Gastroesophageal sphincter (tissue), 4 donors: ENCODE data around the gene BMP3. TPM values are rescaled to one million over a fixed set of nuclear protein-coding genes. Genes with fewer than 3 reads are reported as not detected.

Experiments used
- ATAC-seq: fragments of 150-250 bp; one replicate; pipeline ENCODE4 v1.9.1; 2016; ENCODE audit warnings: mild to moderate bottlenecking, moderate library complexity
- H3K27ac ChIP-seq, 4 donors: fragments of 200-600 bp; sonication (generic) in 3 of 4; 1 replicate in 3 of 4; 2 replicates in 1 of 4; pipeline ENCODE4 v1.5.1; 2016 to 2019
- H3K27me3 ChIP-seq: fragments of 200-600 bp; sonication (generic); one replicate; pipeline ENCODE4 v1.5.1; 2019
- H3K36me3 ChIP-seq, 2 donors: fragments of 200-600 bp; sonication (generic); one replicate each; pipeline ENCODE4 v1.5.1; 2019; ENCODE audit warnings: control low read depth in 1 of 2
- H3K4me1 ChIP-seq, 3 donors: fragments of 200-600 bp; sonication (generic); 1 replicate in 2 of 3; 2 replicates in 1 of 3; pipeline ENCODE4 v1.5.1; 2016 to 2019; ENCODE audit warnings: control low read depth in 2 of 3
- H3K4me3 ChIP-seq, 2 donors: fragments of 200-600 bp; sonication (generic); one replicate each; pipeline ENCODE4 v1.5.1; 2019; ENCODE audit warnings: mild to moderate bottlenecking in 1 of 2, moderate library complexity in 1 of 2
- H3K9me3 ChIP-seq, 3 donors: fragments of 200-600 bp; sonication (generic); one replicate each; pipeline ENCODE4 v1.5.1; 2017 to 2019; ENCODE audit warnings: control low read depth in 2 of 3
- EP300 ChIP-seq: sonication (generic); formaldehyde crosslinking; IDR thresholded peaks from one replicate; pipeline ENCODE4 v1.6.1; 2017; ENCODE audit warnings: antibody characterized with exemption, mild to moderate bottlenecking
- POLR2A ChIP-seq, 2 donors: fragments of 450-650 bp; IDR thresholded peaks; one replicate each; pipeline ENCODE4 v1.6.1; 2017; ENCODE audit warnings: antibody characterized with exemption in 2 of 2, mild to moderate bottlenecking in 2 of 2, moderate library complexity in 1 of 2
- POLR2AphosphoS5 ChIP-seq: sonication (generic); formaldehyde crosslinking; IDR thresholded peaks from one replicate; pipeline ENCODE4 v1.6.1; 2017; ENCODE audit warnings: antibody characterized with exemption
- WGBS, 2 donors: methylation state at CpG; one replicate each; pipeline ENCODE4 v1.1.5; 2018; ENCODE audit warnings: low coverage in 1 of 2; 5-methylcytosine and 5-hydroxymethylcytosine counted together
- total RNA-seq, 4 donors: library from RNA; depleted of rRNA; stranded (reverse); fragments of >200 nt; gene quantifications; one replicate each; pipeline ENCODE4 v1.1.0, GENCODE V29; 2016
- TF ChIP-seq, protein P1 (sequence below), 4 experiments: fragments of 200-600 bp in 2 of 4; fragments of 450-650 bp in 2 of 4; sonication (generic) in 1 of 4; IDR thresholded peaks; one replicate each; pipeline ENCODE4 v1.5.1; 2017 to 2019; ENCODE audit warnings: antibody characterized with exemption in 4 of 4, mild to moderate bottlenecking in 2 of 4, moderate library complexity in 2 of 4

BMP3 gene
- total RNA-seq, 4 donors from 2014 or later, result 8.2 to 24.5 (median 17.5) TPM

DNA sequence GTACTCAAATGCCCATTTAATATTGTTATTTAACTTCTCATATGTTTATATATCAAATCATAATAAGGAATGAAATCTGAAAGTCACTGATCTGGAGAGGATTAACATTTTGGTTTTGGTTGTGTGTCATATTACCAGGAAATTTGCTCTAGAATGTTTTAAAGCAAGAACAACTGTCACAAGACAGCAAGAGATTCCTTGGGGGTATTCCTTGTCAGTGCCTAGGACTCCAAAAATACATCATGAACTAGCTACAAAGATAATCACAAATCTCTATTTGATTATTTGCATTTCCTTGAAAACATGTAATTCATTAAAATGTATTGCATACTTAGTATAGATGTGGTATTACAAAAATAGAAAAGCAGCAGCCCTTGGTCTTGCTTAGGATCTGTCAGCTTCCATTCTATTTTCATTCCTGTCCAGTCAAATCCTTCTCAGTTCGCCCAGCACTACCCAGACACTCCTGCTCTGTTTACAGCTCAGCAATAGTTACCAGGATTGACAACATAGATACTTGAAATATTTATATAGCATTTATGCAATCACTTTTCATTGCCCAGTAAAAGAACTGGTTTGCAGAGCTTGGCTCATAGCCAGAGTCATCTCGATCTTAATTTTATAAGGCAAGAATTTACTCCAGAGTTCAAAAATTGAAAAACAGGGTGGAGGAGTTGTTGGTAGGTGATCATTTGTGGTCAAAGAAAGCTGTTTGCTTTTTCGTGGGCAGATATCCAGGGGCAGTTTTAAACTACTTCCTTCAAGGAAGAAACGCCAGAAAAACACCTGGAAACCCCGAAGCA lies 9.2 kb upstream of the BMP3 start:
- no peak overlapping the region for H3K27ac ChIP-seq
- H3K27me3 ChIP-seq, result no peaks in the 10 kb centered on the region
- no peaks in the 10 kb centered on the region for H3K9me3 ChIP-seq
- no peak overlapping the region for H3K4me3 ChIP-seq
- H3K4me1 ChIP-seq, result peaks cover 0 to 16% (median 0%) of the 10 kb centered on the region in 3 donors
- H3K36me3 ChIP-seq, result no peaks in the 10 kb centered on the region
- no peak for ATAC-seq
- TF ChIP-seq, protein P1, sequence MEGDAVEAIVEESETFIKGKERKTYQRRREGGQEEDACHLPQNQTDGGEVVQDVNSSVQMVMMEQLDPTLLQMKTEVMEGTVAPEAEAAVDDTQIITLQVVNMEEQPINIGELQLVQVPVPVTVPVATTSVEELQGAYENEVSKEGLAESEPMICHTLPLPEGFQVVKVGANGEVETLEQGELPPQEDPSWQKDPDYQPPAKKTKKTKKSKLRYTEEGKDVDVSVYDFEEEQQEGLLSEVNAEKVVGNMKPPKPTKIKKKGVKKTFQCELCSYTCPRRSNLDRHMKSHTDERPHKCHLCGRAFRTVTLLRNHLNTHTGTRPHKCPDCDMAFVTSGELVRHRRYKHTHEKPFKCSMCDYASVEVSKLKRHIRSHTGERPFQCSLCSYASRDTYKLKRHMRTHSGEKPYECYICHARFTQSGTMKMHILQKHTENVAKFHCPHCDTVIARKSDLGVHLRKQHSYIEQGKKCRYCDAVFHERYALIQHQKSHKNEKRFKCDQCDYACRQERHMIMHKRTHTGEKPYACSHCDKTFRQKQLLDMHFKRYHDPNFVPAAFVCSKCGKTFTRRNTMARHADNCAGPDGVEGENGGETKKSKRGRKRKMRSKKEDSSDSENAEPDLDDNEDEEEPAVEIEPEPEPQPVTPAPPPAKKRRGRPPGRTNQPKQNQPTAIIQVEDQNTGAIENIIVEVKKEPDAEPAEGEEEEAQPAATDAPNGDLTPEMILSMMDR (IDR thresholded peaks at IDR 0.05), result no peak
- TF ChIP-seq POLR2A (IDR thresholded peaks at IDR 0.05) (no peak), POLR2AphosphoS5 (no peak), EP300 (no peak)
- 22 to 26% methylated on average over 5 of the region's 5 CpGs for WGBS, 2 donors

DNA sequence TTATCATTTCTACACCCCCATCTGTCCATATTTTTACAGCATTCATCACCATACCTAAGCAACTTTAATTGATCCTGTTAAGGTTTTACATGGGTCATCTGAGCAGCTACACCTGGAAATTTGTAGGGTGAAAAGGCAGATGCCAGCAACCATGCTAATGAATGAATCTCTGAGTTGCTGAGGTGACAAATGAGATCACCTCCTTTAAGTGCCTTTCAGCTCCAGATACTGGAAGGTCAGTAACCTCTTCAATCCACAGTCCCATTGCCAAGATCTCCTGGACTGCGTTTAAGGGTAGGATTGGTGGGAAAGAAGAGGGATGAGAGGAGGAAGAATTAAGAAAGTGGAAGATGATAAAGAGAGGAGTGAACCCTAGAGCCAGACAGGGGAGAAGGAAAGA lies 8.5 kb upstream of the BMP3 start:
- no peaks in the 10 kb centered on the region for H3K36me3 ChIP-seq
- H3K9me3 ChIP-seq, result no peaks in the 10 kb centered on the region
- H3K27me3 ChIP-seq, result no peaks in the 10 kb centered on the region
- WGBS, 2 donors, result 33% methylated on average over 1 of the region's 1 CpG; no CpG with 5 or more reads in 1 of the 2 donors
- H3K27ac ChIP-seq, result no peak overlapping the region
- H3K4me1 ChIP-seq, result peaks cover 0 to 16% (median 0%) of the 10 kb centered on the region in 3 donors
- TF ChIP-seq, protein P1 (IDR thresholded peaks at IDR 0.05), result no peak
- TF ChIP-seq EP300 (no peak), POLR2AphosphoS5 (no peak), POLR2A (IDR thresholded peaks at IDR 0.05) (no peak)
- H3K4me3 ChIP-seq, result no peak overlapping the region
- no peak for ATAC-seq

DNA sequence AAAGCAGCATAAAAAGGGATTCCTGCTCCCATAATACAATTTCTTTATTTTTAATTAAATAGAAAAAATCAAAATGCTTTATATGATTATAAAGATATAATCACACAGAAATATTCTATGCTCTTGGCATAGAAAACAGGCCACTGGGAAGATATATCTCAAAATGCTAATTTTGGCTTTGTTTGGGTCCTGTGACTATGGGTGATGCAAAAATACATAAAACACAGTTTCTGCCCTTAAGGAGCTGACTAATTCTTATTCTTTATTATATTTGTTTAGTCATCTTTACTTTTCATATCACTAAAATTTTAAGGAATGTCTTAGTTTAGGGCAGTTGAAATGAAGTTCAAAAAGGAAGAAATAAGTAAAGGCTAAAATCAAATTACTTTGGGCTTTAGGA lies 7.0 kb upstream of the BMP3 start:
- no peaks in the 10 kb centered on the region for H3K36me3 ChIP-seq
- peaks cover 1% of the 10 kb centered on the region for H3K27me3 ChIP-seq
- TF ChIP-seq POLR2AphosphoS5 (no peak), POLR2A (IDR thresholded peaks at IDR 0.05) (no peak), EP300 (no peak)
- TF ChIP-seq, protein P1 (IDR thresholded peaks at IDR 0.05), result no peak
- no peak for ATAC-seq
- H3K4me1 ChIP-seq, result peaks cover 0 to 16% (median 0%) of the 10 kb centered on the region in 3 donors
- H3K27ac ChIP-seq, result no peak overlapping the region
- no peaks in the 10 kb centered on the region for H3K9me3 ChIP-seq
- no peak overlapping the region for H3K4me3 ChIP-seq

DNA sequence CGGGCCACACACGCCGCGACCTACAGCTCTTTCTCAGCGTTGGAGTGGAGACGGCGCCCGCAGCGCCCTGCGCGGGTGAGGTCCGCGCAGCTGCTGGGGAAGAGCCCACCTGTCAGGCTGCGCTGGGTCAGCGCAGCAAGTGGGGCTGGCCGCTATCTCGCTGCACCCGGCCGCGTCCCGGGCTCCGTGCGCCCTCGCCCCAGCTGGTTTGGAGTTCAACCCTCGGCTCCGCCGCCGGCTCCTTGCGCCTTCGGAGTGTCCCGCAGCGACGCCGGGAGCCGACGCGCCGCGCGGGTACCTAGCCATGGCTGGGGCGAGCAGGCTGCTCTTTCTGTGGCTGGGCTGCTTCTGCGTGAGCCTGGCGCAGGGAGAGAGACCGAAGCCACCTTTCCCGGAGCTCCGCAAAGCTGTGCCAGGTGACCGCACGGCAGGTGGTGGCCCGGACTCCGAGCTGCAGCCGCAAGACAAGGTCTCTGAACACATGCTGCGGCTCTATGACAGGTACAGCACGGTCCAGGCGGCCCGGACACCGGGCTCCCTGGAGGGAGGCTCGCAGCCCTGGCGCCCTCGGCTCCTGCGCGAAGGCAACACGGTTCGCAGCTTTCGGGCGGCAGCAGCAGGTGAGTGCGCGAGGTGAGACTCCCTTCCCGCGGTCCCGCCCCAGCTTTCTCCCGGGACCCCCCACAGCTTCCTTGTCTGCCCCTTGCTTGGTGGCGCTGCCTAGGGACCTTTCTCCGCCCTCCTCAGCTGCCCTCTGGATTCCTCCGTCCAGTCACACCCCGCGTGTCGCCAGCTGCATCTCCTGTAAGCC lies 678 bp downstream of the BMP3 start:
- Histone ChIP-seq H3K27me3 (peaks cover 34% of the 10 kb centered on the region), H3K27ac (peak overlapping the region; percentile 1 to 76 (median 74)), H3K4me3 (peak overlapping the region; percentile 61 to 66), H3K36me3 (no peaks in the 10 kb centered on the region), H3K4me1 (peaks cover 0 to 24% (median 3%) of the 10 kb centered on the region in 3 donors), H3K9me3 (no peaks in the 10 kb centered on the region)
- peak; percentile 38 for ATAC-seq
- TF ChIP-seq EP300 (no peak), POLR2AphosphoS5 (no peak), POLR2A (IDR thresholded peaks at IDR 0.05) (no peak)
- TF ChIP-seq, protein P1 (IDR thresholded peaks at IDR 0.05), result no peak
- 12% methylated on average over 9 of the region's 77 CpGs; no CpG with 5 or more reads in 1 of the 2 donors for WGBS, 2 donors
